HG03175 (cell line): Measurements from ENCODE around the gene NEURL3.
"Not testable (repeated sequence)": the region's sequence is repeated elsewhere in the genome, so short reads cannot be mapped to it uniquely, and the experiment has no call there.

Source experiments
- ATAC-seq: cut with Tn5 transposase; IDR thresholded peaks from one replicate; pipeline ENCODE4 v1.9.1; 2021; ENCODE audit warnings: mild to moderate bottlenecking, moderate library complexity; ENCODE audit not compliant: unreplicated experiment

Gene NEURL3

GRCh38 chr2:96505231-96505889 lies at the start of gene NEURL3:
NEURL3 (minus strand) TSS chr2:96505357; CDS start chr2:96505286, 71 bp downstream.
- ATAC-seq, result no peak

GRCh38 chr2:96554293-96555145 lies 49.4 kb upstream of the NEURL3 start:
- ATAC-seq, result peak; percentile 48

GRCh38 chr2:96553957-96554292 lies 48.8 kb upstream of the NEURL3 start:
- ATAC-seq, result not testable (repeated sequence)

GRCh38 chr2:96553176-96553956 lies 48.2 kb upstream of the NEURL3 start:
- ATAC-seq, result no peak

GRCh38 chr2:96552315-96553175 lies 47.4 kb upstream of the NEURL3 start:
- ATAC-seq, result no peak

- ATAC-seq, result no peak
Measured at GRCh38 chr2:96551605-96552314, 46.6 kb upstream of the NEURL3 start.

- ATAC-seq, result no peak
Measured at GRCh38 chr2:96550787-96551604, 45.8 kb upstream of the NEURL3 start.

GRCh38 chr2:96549967-96550786 lies 45.0 kb upstream of the NEURL3 start:
- no peak for ATAC-seq

- ATAC-seq, result no peak
Measured at GRCh38 chr2:96549466-96549785, 44.3 kb upstream of the NEURL3 start.

- no peak for ATAC-seq
Measured at GRCh38 chr2:96548558-96549465, 43.7 kb upstream of the NEURL3 start.

- ATAC-seq, result no peak
Measured at GRCh38 chr2:96547731-96548171, 42.6 kb upstream of the NEURL3 start.

GRCh38 chr2:96547203-96547641 lies 42.1 kb upstream of the NEURL3 start:
- ATAC-seq, result no peak

- ATAC-seq, result no peak
Measured at GRCh38 chr2:96546797-96547196, 41.6 kb upstream of the NEURL3 start.

GRCh38 chr2:96546321-96546720 lies 41.2 kb upstream of the NEURL3 start:
- ATAC-seq, result no peak

- ATAC-seq, result no peak
Measured at GRCh38 chr2:96542357-96542977, 37.3 kb upstream of the NEURL3 start.

- no peak for ATAC-seq
Measured at GRCh38 chr2:96541398-96542152, 36.4 kb upstream of the NEURL3 start.
